Endodermal cell (in vitro differentiated cells): ENCODE data around the gene GSTT4. TPM values are rescaled to one million over a fixed set of nuclear protein-coding genes. Genes with fewer than 3 reads are reported as not detected.
A peak's percentile ranks its signal among the peaks of the same experiment; 100 is the strongest.
"Not testable (repeated sequence)": the region's sequence is repeated elsewhere in the genome, so short reads cannot be mapped to it uniquely, and the experiment has no call there.

Experiments
- DNase-seq: peaks from one replicate; pipeline ENCODE4 v3.0.0-alpha.2; 2017
- H3K27ac ChIP-seq: 2 replicates; pipeline ENCODE4 v1.5.1; 2013; ENCODE audit warnings: mild to moderate bottlenecking, low read depth, low read length, moderate library complexity
- H3K27me3 ChIP-seq: 2 replicates; pipeline ENCODE4 v1.6.1; 2013; ENCODE audit warnings: mild to moderate bottlenecking, low read length, moderate library complexity; ENCODE audit not compliant: insufficient read depth, control insufficient read depth, poor library complexity, severe bottlenecking
- H3K36me3 ChIP-seq: 2 replicates; pipeline ENCODE4 v1.7.0; 2013; ENCODE audit warnings: mild to moderate bottlenecking, low read length, moderate library complexity; ENCODE audit not compliant: control insufficient read depth, insufficient read depth
- H3K4me1 ChIP-seq: one replicate; pipeline ENCODE4 v1.7.0; 2013; ENCODE audit warnings: low read length; ENCODE audit not compliant: control insufficient read depth, insufficient read depth
- H3K4me3 ChIP-seq: 2 replicates; pipeline ENCODE4 v1.5.1; 2013; ENCODE audit warnings: mild to moderate bottlenecking, low read length, moderate library complexity
- H3K9ac ChIP-seq: 2 replicates; pipeline ENCODE4 v1.6.1; 2013; ENCODE audit warnings: mild to moderate bottlenecking, low read length, moderate library complexity; ENCODE audit not compliant: poor library complexity, severe bottlenecking; ENCODE audit errors: extremely low read depth
- H3K9me3 ChIP-seq: 2 replicates; pipeline ENCODE4 v1.6.1; 2013; ENCODE audit warnings: mild to moderate bottlenecking, low read length, moderate library complexity; ENCODE audit not compliant: control insufficient read depth
- H3K27ac Mint-ChIP-seq: 2 replicates; pipeline ENCODE4 v1.8.0; 2020; ENCODE audit warnings: mixed read lengths
- H3K27me3 Mint-ChIP-seq: 2 replicates; pipeline ENCODE4 v1.8.0; 2021; ENCODE audit warnings: mild to moderate bottlenecking, mixed read lengths; ENCODE audit not compliant: insufficient read depth
- H3K36me3 Mint-ChIP-seq: 2 replicates; pipeline ENCODE4 v1.8.0; 2020; ENCODE audit warnings: low read depth, mixed read lengths
- H3K4me1 Mint-ChIP-seq: 2 replicates; pipeline ENCODE4 v1.8.0; 2020; ENCODE audit warnings: mixed read lengths
- H3K4me3 Mint-ChIP-seq: 2 replicates; pipeline ENCODE4 v1.8.0; 2020; ENCODE audit warnings: mild to moderate bottlenecking, moderate library complexity, mixed read lengths
- H3K9me3 Mint-ChIP-seq: 2 replicates; pipeline ENCODE4 v1.8.0; 2020; ENCODE audit warnings: mild to moderate bottlenecking, mixed read lengths
- WGBS, 2 experiments: methylation state at CpG; one replicate each; pipeline versions ENCODE4 v1.1.5 to v1.1.7; 2013; ENCODE audit warnings: missing lambda C conversion rate in 2 of 2, mixed read lengths in 1 of 2; ENCODE audit not compliant: insufficient coverage in 1 of 2, insufficient read length in 1 of 2; 5-methylcytosine and 5-hydroxymethylcytosine counted together
- total RNA-seq, 2 donors: library from RNA; stranded (reverse); fragmentation: NEBNext Ultra II Directional in 1 of 2; extraction: Animal tissue kit (Norgen Biotek cat#: 25700) in 1 of 2; gene quantifications; 2 replicates in 1 of 2; 3 replicates in 1 of 2; pipeline ENCODE4 v1.2.1, GENCODE V29; 2021

The GSTT4 gene
- total RNA-seq, 2 donors from 2014 or later: not detected

DNA sequence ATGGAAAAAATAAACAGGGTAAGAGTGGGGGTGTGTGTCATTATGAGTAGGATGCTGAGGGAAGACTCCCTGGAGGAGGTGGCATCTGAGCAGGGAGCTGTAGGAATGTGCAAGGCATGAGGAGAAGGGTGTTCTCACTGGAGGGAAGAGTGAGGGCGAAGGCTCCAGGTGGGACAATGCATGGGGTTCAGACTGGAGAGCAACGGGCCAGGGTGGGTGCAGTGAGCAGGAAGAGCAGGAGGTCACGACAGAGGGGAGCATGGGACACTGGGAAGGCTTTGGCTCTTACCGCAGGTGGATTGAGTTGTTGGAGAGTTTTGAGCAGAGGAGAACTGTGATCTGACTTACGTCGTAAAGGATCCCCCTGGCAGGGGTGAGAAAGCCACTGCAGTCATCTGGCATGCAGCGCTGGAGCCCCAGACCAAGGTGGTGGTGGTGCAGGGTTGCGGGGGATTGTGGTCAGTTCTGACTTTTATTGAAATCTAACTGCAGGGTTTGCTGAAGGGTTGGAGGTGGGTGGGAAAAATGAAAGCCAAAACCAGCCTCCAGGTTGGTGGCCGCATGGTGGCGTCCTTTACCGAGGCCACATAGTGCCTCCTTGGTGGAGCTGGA is 52.4 kb downstream of the GSTT4 start:
- not testable (repeated sequence) for H3K4me1 ChIP-seq, H3K4me1 Mint-ChIP-seq, H3K27ac Mint-ChIP-seq, H3K4me3 Mint-ChIP-seq, H3K9ac ChIP-seq, H3K27ac ChIP-seq, H3K9me3 ChIP-seq, H3K27me3 ChIP-seq, H3K27me3 Mint-ChIP-seq, H3K4me3 ChIP-seq, H3K36me3 Mint-ChIP-seq, H3K36me3 ChIP-seq, H3K9me3 Mint-ChIP-seq
- peak; percentile 49 for DNase-seq
- WGBS, 2 experiments: 66 to 76% methylated on average over 6 to 9 of the region's 11 CpGs

DNA sequence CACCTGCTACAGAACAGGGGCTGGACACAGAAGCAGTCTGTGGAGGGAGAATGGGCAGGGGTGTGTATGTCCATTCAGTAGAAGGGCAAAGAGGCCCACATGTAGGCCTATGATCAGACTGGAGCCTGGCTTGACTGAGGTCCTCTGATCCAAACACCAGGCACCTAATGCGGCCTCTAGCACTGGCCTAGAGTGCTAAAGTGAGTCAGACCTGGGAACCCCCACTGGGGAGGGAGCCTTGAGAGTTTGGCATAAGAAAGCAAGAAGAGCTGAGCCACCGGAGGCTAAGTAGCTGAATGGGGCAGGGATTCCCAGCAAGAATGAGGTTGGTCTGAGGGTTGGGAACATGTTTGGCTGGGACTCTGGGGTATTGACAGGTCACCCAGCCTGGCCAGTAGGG is 53.9 kb downstream of the GSTT4 start:
- H3K27me3 ChIP-seq, H3K27ac ChIP-seq, H3K9me3 Mint-ChIP-seq, H3K9ac ChIP-seq, H3K4me3 ChIP-seq, H3K4me3 Mint-ChIP-seq, H3K36me3 ChIP-seq, H3K4me1 Mint-ChIP-seq, H3K9me3 ChIP-seq, H3K36me3 Mint-ChIP-seq, H3K27ac Mint-ChIP-seq, H3K4me1 ChIP-seq, H3K27me3 Mint-ChIP-seq: not testable (repeated sequence)
- 92 to 100% methylated on average over 1 to 2 of the region's 2 CpGs for WGBS, 2 experiments
- DNase-seq: peak; percentile 82

DNA sequence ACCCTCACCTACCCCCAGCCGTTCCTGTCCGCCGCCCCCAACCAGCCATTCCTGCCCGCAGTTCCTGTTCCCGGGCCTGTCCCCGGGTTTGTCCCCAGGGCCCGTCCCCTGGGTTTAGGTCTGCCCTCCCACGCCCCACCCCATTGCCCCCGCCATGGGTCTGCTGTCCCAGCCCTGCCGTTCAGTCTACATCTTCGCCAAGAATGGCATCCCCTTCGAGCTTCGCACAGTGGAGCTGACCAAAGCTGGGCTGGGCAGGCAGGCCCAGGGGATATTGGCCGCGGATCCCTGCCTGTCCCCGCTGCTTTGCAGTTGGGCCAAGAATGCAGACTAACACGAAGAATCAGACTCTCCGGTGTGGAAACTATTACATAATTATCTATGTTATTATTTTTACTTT is 55.5 kb downstream of the GSTT4 start:
- H3K4me1 ChIP-seq, H3K4me3 Mint-ChIP-seq, H3K27me3 ChIP-seq, H3K4me3 ChIP-seq, H3K4me1 Mint-ChIP-seq, DNase-seq, H3K27me3 Mint-ChIP-seq, H3K9me3 Mint-ChIP-seq, H3K9me3 ChIP-seq, H3K9ac ChIP-seq, H3K27ac Mint-ChIP-seq, H3K36me3 ChIP-seq, H3K36me3 Mint-ChIP-seq, H3K27ac ChIP-seq: not testable (repeated sequence)
- WGBS, 2 experiments: 89% methylated on average over 12 of the region's 18 CpGs; no CpG with 5 or more reads in 1 of the 2 experiments

Other genes with a start within 250 kb of the GSTT4 start
- gene C22orf15, start 242.5 kb downstream of the GSTT4 start, total RNA-seq: 1 to 10 TPM; 1.5 to 2.2 TPM
- gene CHCHD10, start 237.5 kb downstream of the GSTT4 start, total RNA-seq: 100 to 1,000 TPM in 1 of 2 donors, 10 to 100 TPM in 1; 76.1 to 103 TPM
- gene MMP11, start 232.6 kb downstream of the GSTT4 start, total RNA-seq: 10 to 100 TPM in 1 of 2 donors, 1 to 10 TPM in 1; 9.7 to 14.3 TPM
- 100 to 1,000 TPM; 136 to 148 TPM for gene SMARCB1, start 218.5 kb downstream of the GSTT4 start, total RNA-seq
- 1 to 10 TPM; 6.3 to 7.6 TPM for gene DERL3, start 166.4 kb downstream of the GSTT4 start, total RNA-seq
- gene SLC2A11, start 147.6 kb downstream of the GSTT4 start, total RNA-seq: 10 to 100 TPM; 13.1 to 14.8 TPM
- gene MIF, start 111.1 kb downstream of the GSTT4 start, total RNA-seq: 100 to 1,000 TPM; 722 to 753 TPM
- gene GSTT2B, start 44.3 kb downstream of the GSTT4 start, total RNA-seq: 1 to 10 TPM; 3.7 to 4.4 TPM
- gene DDTL, start 38.6 kb downstream of the GSTT4 start, total RNA-seq: 1 to 10 TPM in 1 of 2 donors, not detected in 1; 1.2 TPM
- 100 to 1,000 TPM; 117 to 164 TPM for gene DDT, start 31.0 kb downstream of the GSTT4 start, total RNA-seq
- gene GSTT2, start 25.3 kb downstream of the GSTT4 start, total RNA-seq: 1 to 10 TPM in 1 of 2 donors, under 1 TPM in 1; 0.51 to 3.7 TPM
- gene CABIN1, start 5.9 kb upstream of the GSTT4 start, total RNA-seq: 10 to 100 TPM; 87.0 to 93.3 TPM
- 1 to 10 TPM in 1 of 2 donors, under 1 TPM in 1; 0.40 to 1.6 TPM for gene SUSD2, start 176.0 kb upstream of the GSTT4 start, total RNA-seq
- gene GGT5, start 239.6 kb upstream of the GSTT4 start, total RNA-seq: under 1 TPM in 1 of 2 donors, not detected in 1; 0.29 TPM